K562 (cell line): ENCODE results near the gene CHCHD4. TPM values are rescaled to one million over a fixed set of nuclear protein-coding genes. Genes with fewer than 3 reads are reported as not detected.

Experiments used
- ATAC-seq: fragments of 200-7000 bp; cut with Tn5 transposase; 3 replicates; pipeline ENCODE4 v1.9.1; 2020; ENCODE audit warnings: moderate library complexity
- BruUV-seq: library from RNA; stranded (reverse); fragments of 400-500 nt; replicated peaks from 2 replicates; lab custom pipeline; 2021; lab: Mats Ljungman, UMichigan
- CTCF ChIA-PET: fragments of 300-600 bp; formaldehyde crosslinking; extraction: SDS; loops from one replicate; lab custom pipeline; 2021; ENCODE audit warnings: low intra/inter-chr PET ratio; lab: Yijun Ruan, JAX
- POLR2A ChIA-PET: fragments of 300-600, 350-650 bp; sonication (Branson Sonifier 250); formaldehyde crosslinking; extraction: SDS; loops from one replicate; lab custom pipeline; 2021; ENCODE audit warnings: antibody characterized with exemption, inconsistent platforms; lab: Yijun Ruan, JAX
- DNase-seq, 4 experiments: peaks; one replicate each; pipeline versions ENCODE4 v3.0.0 to v3.0.0-alpha.2; 2011 to 2018; ENCODE audit warnings: low spot score in 3 of 4, mixed read lengths in 3 of 4; ENCODE audit errors: extremely low read depth in 1 of 4
- FAIRE-seq: peaks from 2 replicates; lab custom pipeline; 2011; peaks lifted over from hg19 to GRCh38; lab: Jason Lieb, UNC
- H2AFZ ChIP-seq: 2 replicates; pipeline ENCODE4 v1.6.0; 2011; ENCODE audit warnings: low read depth, low read length, control low read depth, inconsistent platforms
- H3K27ac ChIP-seq: fragments of 200-600 bp; 3 replicates; pipeline ENCODE4 v1.8.0; 2011; ENCODE audit warnings: low read depth, mild to moderate bottlenecking, control low read depth, inconsistent platforms, low read length, moderate library complexity, mixed read lengths; ENCODE audit errors: extremely low read depth
- H3K27me3 ChIP-seq, 2 experiments: fragments of 300-600 bp in 1 of 2; 2 replicates in 1 of 2; 3 replicates in 1 of 2; pipeline versions ENCODE4 v1.6.0 to v1.8.0; 2011; ENCODE audit warnings: inconsistent platforms in 2 of 2, low read length in 2 of 2, mild to moderate bottlenecking in 1 of 2, mixed read lengths in 1 of 2, moderate library complexity in 1 of 2; ENCODE audit not compliant: control insufficient read depth in 2 of 2, insufficient read depth in 2 of 2
- H3K36me3 ChIP-seq: fragments of 300-600 bp; 3 replicates; pipeline ENCODE4 v1.8.0; 2011; ENCODE audit warnings: mild to moderate bottlenecking, low read length, inconsistent platforms; ENCODE audit not compliant: control insufficient read depth, insufficient read depth
- H3K4me1 ChIP-seq, 2 experiments: fragments of 200-600 bp in 1 of 2; replicated peaks in 1 of 2; 2 replicates in 1 of 2; 3 replicates in 1 of 2; pipeline versions ENCODE4 v1.5.1 to v1.8.0; 2011; ENCODE audit warnings: inconsistent platforms in 2 of 2, low read length in 2 of 2, mild to moderate bottlenecking in 1 of 2, mixed read lengths in 1 of 2, moderate library complexity in 1 of 2; ENCODE audit not compliant: control insufficient read depth in 2 of 2, insufficient read depth in 2 of 2
- H3K4me2 ChIP-seq: 2 replicates; pipeline ENCODE4 v1.6.1; 2011; ENCODE audit warnings: low read length, control low read depth, inconsistent platforms, mixed read lengths; ENCODE audit not compliant: insufficient read depth
- H3K4me3 ChIP-seq: fragments of 200-600 bp; sonication (generic), shearing (Covaris generic); 2 replicates; pipeline ENCODE4 v1.5.1; 2016; ENCODE audit warnings: control low read depth, inconsistent platforms
- H3K79me2 ChIP-seq: fragments of 200-600 bp; 3 replicates; pipeline ENCODE4 v1.8.0; 2011; ENCODE audit warnings: low read length, inconsistent platforms; ENCODE audit not compliant: control insufficient read depth, insufficient read depth
- H3K9ac ChIP-seq, 2 experiments: 2 replicates each; pipeline versions ENCODE4 v1.6.0 to v1.6.1; 2011; ENCODE audit warnings: low read depth in 2 of 2, low read length in 2 of 2, control low read depth in 1 of 2, inconsistent platforms in 1 of 2, mild to moderate bottlenecking in 1 of 2, mixed read lengths in 1 of 2; ENCODE audit not compliant: insufficient read depth in 1 of 2
- H3K9me1 ChIP-seq: one replicate; pipeline ENCODE4 v1.6.0; 2011; ENCODE audit warnings: inconsistent platforms, mild to moderate bottlenecking, low read length, moderate library complexity; ENCODE audit not compliant: control insufficient read depth, insufficient read depth
- H3K9me3 ChIP-seq: replicated peaks from 2 replicates; pipeline ENCODE4 v1.5.1; 2011; ENCODE audit warnings: low read depth, low read length, inconsistent platforms; ENCODE audit not compliant: control insufficient read depth, insufficient read depth
- H4K20me1 ChIP-seq: replicated peaks from 2 replicates; pipeline ENCODE4 v1.6.1; 2011; ENCODE audit warnings: low read length, inconsistent platforms, mixed read lengths; ENCODE audit not compliant: control insufficient read depth, insufficient read depth
- ARID4B ChIP-seq: sonication (generic); formaldehyde crosslinking; IDR thresholded peaks from 2 replicates; pipeline ENCODE4 v1.8.0; 2022; ENCODE audit warnings: mild to moderate bottlenecking, missing genetic modification reagents
- POLR2G ChIP-seq: fragments of 200-400 bp; formaldehyde crosslinking; IDR thresholded peaks from 2 replicates; pipeline ENCODE4 v1.6.1; 2017; ENCODE audit warnings: low read depth, mild to moderate bottlenecking, antibody characterized with exemption, low read length, moderate library complexity
- SMAD1 ChIP-seq: fragments of 150-350 bp; IDR thresholded peaks from 2 replicates; pipeline ENCODE4 v1.6.1; 2014; ENCODE audit warnings: low read length, low read depth; ENCODE audit not compliant: partially characterized antibody
- SREBF1 ChIP-seq: fragments of 150-350 bp; IDR thresholded peaks from 2 replicates; pipeline ENCODE4 v1.6.1; 2014; ENCODE audit warnings: antibody characterized with exemption, low read depth, low read length, borderline replicate concordance
- SUPT5H ChIP-seq: fragments of 450-650 bp; IDR thresholded peaks from 2 replicates; pipeline ENCODE4 v1.6.1; 2016
- WGBS: fragments of 100-300 bp; shearing (Covaris generic); methylation state at CpG from one replicate; pipeline ENCODE4 v1.1.6; 2016; ENCODE audit warnings: low coverage, mixed read lengths; ENCODE audit not compliant: insufficient coverage; ENCODE audit errors: missing lambda C conversion rate; 5-methylcytosine and 5-hydroxymethylcytosine counted together
- in situ Hi-C: fragments of 300-500 bp; cut with MboI; formaldehyde crosslinking; loops from 4 replicates; pipeline ENCODE4 v1.15.0; 2018; ENCODE audit warnings: inconsistent platforms, mixed read lengths
- intact Hi-C: fragments of 100-400 bp; cut with micrococcal nuclease; formaldehyde crosslinking; loops from 2 replicates; pipeline ENCODE4 v1.14.2; 2022
- polyA plus RNA-seq, 8 experiments: library from polyadenylated mRNA; depleted of rRNA in 4 of 8; stranded (reverse) in 5 of 8; unstranded in 3 of 8; fragments of >200 nt; fragmentation: Nextera tagmentation in 2 of 8; fragmentation: Illumina TruSeq in 1 of 8; extraction: Ambion mirVana in 2 of 8; extraction: Trizol in 1 of 8; gene quantifications; 2 replicates each; pipeline versions ENCODE4 v1.2.1 to v1.2.3, GENCODE V29; 2011 to 2014; ENCODE audit warnings: inconsistent platforms in 1 of 8, missing spikeins in 1 of 8
- total RNA-seq, 7 experiments: library from RNA; depleted of rRNA in 6 of 7; stranded (reverse); fragments of >200 nt in 6 of 7; fragmentation: Illumina TruSeq in 2 of 7; extraction: Trizol in 2 of 7; gene quantifications; 2 replicates each; pipeline versions ENCODE4 v1.2.1 to v1.2.3, GENCODE V29; 2011 to 2021; ENCODE audit warnings: low replicate concordance in 1 of 7

Gene CHCHD4
- total and polyA plus RNA-seq, 9 of the 15 experiments (the other 6 are each of a cell fraction or from before 2014, with no cell fraction given) = 55.4 to 225 (median 77.2) TPM

GRCh38 chr3:14138109-14138877 is 13.6 kb upstream of the CHCHD4 start:
- Histone ChIP-seq H3K36me3 (peaks cover 74% of the 10 kb centered on the region; the same call in 2 of the 3 replicates), H3K79me2 (no peaks in the 10 kb centered on the region), H2AFZ (no peak overlapping the region), H3K9me3 (no peaks in the 10 kb centered on the region), H3K9ac (peak overlapping the region in 1 of 2 experiments; percentile 4; a peak in 2 of 4 replicates), H4K20me1 (no peaks in the 10 kb centered on the region; the same call in 1 of the 2 replicates), H3K4me3 (no peak overlapping the region), H3K4me2 (no peak overlapping the region), H3K27ac (no peak overlapping the region), H3K4me1 (peaks cover 0 to 3% of the 10 kb centered on the region in 2 experiments; a peak in 1 of 5 replicates), H3K9me1 (no peaks in the 10 kb centered on the region), H3K27me3 (no peaks in the 10 kb centered on the region)
- no TSS peak for BruUV-seq
- in situ Hi-C loops = no loop called here
- no peak; the same call in 2 of the 3 replicates for ATAC-seq
- no peak for FAIRE-seq
- ChIA-PET POLR2A (interaction anchor here (0.5 to 4.2 kb wide), 4 partner anchors 11 to 114 kb away, joined by 3 to 24 read pairs (median 4); partner anchors contain the start of genes CHCHD4 and TMEM43), CTCF (no interaction called here)
- TF ChIP-seq SREBF1 (no peak), SMAD1 (no peak), ARID4B (CRISPR knock-in tag) (no peak), POLR2G (peak; percentile 35; the same call in 1 of the 2 replicates), SUPT5H (0 out of 2 replicates have a peak, but pooled peaks have one; percentile 31)
- WGBS = 89% methylated on average over 16 of the region's 16 CpGs
- no peak for DNase-seq
- intact Hi-C loops = no loop called here
